Upper lobe of right lung (tissue), 1 donor: Measurements from ENCODE around the gene RAD51B. TPM values are rescaled to one million over a fixed set of nuclear protein-coding genes. Genes with fewer than 3 reads are reported as not detected.

Experiments
- ATAC-seq: fragments of 200-7000 bp; cut with Tn5 transposase; one replicate; pipeline ENCODE4 v1.9.1; 2020; ENCODE audit warnings: mild to moderate bottlenecking, moderate library complexity
- DNase-seq: peaks from one replicate; pipeline ENCODE4 v3.0.0-alpha.2; 2020
- H3K27ac ChIP-seq: fragments of 200-600 bp; one replicate; pipeline ENCODE4 v1.8.0; 2022
- H3K27me3 ChIP-seq: fragments of 200-600 bp; one replicate; pipeline ENCODE4 v1.8.0; 2022; ENCODE audit warnings: mild to moderate bottlenecking
- H3K36me3 ChIP-seq: fragments of 200-600 bp; one replicate; pipeline ENCODE4 v1.8.0; 2022
- H3K4me1 ChIP-seq: fragments of 200-600 bp; one replicate; pipeline ENCODE4 v1.8.0; 2022
- H3K4me3 ChIP-seq: fragments of 200-600 bp; one replicate; pipeline ENCODE4 v1.8.0; 2022; ENCODE audit warnings: mild to moderate bottlenecking
- H3K9me3 ChIP-seq: fragments of 200-600 bp; one replicate; pipeline ENCODE4 v1.8.0; 2022
- intact Hi-C: fragments of 100-400 bp; cut with DNase I; formaldehyde crosslinking; loops from one replicate; pipeline ENCODE4 v1.11.0; 2022
- total RNA-seq: library from RNA; stranded (reverse); fragmentation: NEBNext Ultra II Directional; extraction: Animal tissue kit (Norgen Biotek cat#: 25700); gene quantifications from one replicate; pipeline ENCODE4 v1.2.1, GENCODE V29; 2021
- TF ChIP-seq, protein P1 (sequence below): fragments of 200-600 bp; IDR thresholded peaks from one replicate; pipeline ENCODE4 v1.8.0; 2022; ENCODE audit warnings: antibody characterized with exemption
- donor health status: DM: no; HTN: yes; CAD: no; lungs with severe emphysema.

The RAD51B gene
- total RNA-seq, 1 donor from 2014 or later, result 11.5 TPM

DNA sequence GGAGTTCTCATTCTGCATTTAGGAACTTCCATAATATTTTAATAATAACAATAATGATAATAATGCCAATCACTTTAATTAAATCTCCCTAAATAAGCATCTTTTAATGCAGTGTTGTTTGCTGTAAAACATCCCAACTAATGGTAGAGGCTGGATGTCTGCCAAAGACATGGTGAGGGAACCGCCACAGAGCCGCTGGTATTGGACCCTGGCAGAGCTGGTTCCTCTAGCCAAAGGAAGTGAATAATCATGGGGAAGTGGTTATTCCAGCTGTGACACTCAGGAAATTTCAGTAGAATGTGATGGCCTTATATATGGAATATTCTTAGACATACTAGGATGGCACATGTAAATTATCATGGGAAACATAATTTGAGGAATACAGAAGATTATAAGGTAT is 490.0 kb downstream of the RAD51B start:
- Histone ChIP-seq H3K27ac (peak overlapping the region; percentile 21), H3K27me3 (no peaks in the 10 kb centered on the region), H3K36me3 (no peaks in the 10 kb centered on the region), H3K9me3 (no peaks in the 10 kb centered on the region), H3K4me1 (peaks cover 16% of the 10 kb centered on the region), H3K4me3 (no peak overlapping the region)
- TF ChIP-seq, protein P1, sequence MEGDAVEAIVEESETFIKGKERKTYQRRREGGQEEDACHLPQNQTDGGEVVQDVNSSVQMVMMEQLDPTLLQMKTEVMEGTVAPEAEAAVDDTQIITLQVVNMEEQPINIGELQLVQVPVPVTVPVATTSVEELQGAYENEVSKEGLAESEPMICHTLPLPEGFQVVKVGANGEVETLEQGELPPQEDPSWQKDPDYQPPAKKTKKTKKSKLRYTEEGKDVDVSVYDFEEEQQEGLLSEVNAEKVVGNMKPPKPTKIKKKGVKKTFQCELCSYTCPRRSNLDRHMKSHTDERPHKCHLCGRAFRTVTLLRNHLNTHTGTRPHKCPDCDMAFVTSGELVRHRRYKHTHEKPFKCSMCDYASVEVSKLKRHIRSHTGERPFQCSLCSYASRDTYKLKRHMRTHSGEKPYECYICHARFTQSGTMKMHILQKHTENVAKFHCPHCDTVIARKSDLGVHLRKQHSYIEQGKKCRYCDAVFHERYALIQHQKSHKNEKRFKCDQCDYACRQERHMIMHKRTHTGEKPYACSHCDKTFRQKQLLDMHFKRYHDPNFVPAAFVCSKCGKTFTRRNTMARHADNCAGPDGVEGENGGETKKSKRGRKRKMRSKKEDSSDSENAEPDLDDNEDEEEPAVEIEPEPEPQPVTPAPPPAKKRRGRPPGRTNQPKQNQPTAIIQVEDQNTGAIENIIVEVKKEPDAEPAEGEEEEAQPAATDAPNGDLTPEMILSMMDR, result no peak
- DNase-seq (no peak), ATAC-seq (peak; percentile 43)
- intact Hi-C loops, result no loop called here

DNA sequence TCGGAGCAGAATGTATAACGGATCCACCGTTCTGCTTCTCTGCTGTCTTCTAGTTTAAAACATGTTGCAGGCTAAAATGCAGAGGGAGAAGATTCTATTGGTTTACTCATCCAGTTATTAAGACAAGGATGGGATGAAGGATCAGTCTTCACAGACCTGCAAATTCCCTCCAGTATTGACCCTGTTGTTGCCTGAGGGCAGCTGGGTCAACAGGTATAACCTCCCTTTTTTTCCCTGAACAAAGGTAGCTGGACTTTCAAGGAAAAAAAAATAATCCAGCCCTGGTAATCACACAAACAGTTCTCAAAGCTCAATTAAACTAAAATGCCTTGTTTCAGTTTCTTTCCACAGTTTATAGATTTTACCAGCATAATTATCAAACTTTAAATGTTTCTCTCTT is 492.7 kb downstream of the RAD51B start:
- H3K27me3 ChIP-seq, result no peaks in the 10 kb centered on the region
- intact Hi-C loops, result no loop called here
- ATAC-seq, result no peak
- TF ChIP-seq, protein P1, result no peak
- peaks cover 16% of the 10 kb centered on the region for H3K4me1 ChIP-seq
- H3K9me3 ChIP-seq, result no peaks in the 10 kb centered on the region
- no peaks in the 10 kb centered on the region for H3K36me3 ChIP-seq
- H3K27ac ChIP-seq, result no peak overlapping the region
- no peak for DNase-seq
- no peak overlapping the region for H3K4me3 ChIP-seq

DNA sequence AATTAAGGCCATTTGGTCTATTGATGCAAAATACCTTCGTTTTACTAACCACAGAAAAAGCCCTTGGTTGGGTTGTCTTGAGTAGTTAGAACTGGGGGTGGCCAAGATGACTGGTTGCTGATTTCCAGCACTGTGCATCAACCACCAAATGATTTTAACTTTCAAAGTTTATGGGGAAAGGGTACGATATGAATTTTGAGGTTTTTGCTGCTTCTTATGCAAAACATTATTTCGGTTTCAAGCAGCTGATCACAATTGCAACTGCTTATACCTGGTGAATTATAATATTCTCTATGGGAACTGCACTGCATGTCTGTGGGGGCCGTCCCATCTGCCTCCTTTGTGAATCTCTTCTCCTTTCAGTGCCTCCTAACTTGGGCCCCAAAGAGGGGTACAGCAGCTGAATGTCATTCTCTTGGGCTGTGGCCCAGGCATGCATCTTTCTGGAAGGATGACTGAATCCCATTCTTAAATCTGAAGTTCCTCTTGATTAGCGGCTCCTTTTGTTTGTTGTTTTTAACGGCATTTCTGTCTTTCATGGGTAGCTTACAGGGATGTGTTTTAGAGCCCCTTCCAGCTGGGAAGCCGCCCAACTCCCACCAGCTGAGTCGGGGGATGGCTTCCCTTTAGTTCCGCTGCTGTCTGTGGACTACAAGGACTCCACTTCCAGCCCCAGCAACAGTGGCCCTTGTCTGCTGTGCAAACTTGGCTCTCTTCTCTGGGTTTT is 493.5 kb downstream of the RAD51B start:
- no peaks in the 10 kb centered on the region for H3K9me3 ChIP-seq
- TF ChIP-seq, protein P1, result no peak
- DNase-seq (no peak), ATAC-seq (no peak)
- intact Hi-C loops, result no loop called here
- no peaks in the 10 kb centered on the region for H3K27me3 ChIP-seq
- no peaks in the 10 kb centered on the region for H3K36me3 ChIP-seq
- no peak overlapping the region for H3K4me3 ChIP-seq
- H3K27ac ChIP-seq, result no peak overlapping the region
- peaks cover 12% of the 10 kb centered on the region for H3K4me1 ChIP-seq

DNA sequence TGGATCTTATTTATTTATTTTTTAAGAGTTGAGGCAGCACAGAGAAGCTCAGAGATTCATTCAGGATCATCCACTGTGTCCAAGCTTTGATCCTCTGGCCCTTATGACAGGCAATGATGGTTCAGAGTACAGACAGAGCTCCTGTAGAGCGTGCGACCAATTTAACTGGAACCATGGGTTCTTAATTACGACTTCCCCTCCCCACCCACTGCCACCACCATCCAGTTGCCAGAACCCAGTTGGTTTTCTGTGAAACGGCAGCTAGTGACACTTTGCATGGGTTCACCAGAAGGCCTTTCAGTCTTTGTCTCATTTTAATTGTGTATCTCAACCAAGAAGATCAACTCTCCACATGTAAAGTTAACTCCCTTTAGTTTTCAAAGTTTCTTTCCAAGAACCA is 495.1 kb downstream of the RAD51B start:
- intact Hi-C loops, result no loop called here

DNA sequence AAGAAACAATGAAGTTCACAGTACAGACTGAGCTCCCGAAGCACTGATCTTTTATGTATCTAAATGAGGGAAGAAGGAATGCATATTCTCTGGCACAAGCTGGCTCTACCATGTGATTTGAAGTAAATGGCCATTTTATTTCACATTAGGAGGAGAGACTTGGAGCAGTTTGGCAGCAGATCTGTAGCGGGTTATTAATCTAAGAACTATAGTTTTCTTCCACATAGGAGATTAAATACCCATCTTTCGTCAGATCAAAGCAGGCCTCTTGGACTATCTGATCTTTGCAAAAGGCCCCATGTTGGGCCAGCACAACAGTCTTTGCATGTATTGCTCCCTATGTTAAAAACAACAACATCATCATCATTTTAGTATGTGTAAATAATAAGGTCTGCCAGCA is 495.5 kb downstream of the RAD51B start:
- H3K27ac ChIP-seq, result no peak overlapping the region
- intact Hi-C loops, result no loop called here
- H3K36me3 ChIP-seq, result no peaks in the 10 kb centered on the region
- no peaks in the 10 kb centered on the region for H3K9me3 ChIP-seq
- ATAC-seq, result no peak
- no peak overlapping the region for H3K4me3 ChIP-seq
- no peaks in the 10 kb centered on the region for H3K4me1 ChIP-seq
- TF ChIP-seq, protein P1, result no peak
- DNase-seq, result no peak
- H3K27me3 ChIP-seq, result no peaks in the 10 kb centered on the region

More for the DNA sequence above, 495.1 kb downstream of the RAD51B start:
- Histone ChIP-seq H3K4me3 (no peak overlapping the region), H3K27me3 (no peaks in the 10 kb centered on the region), H3K4me1 (peaks cover under 1% of the 10 kb centered on the region), H3K9me3 (no peaks in the 10 kb centered on the region), H3K27ac (no peak overlapping the region), H3K36me3 (no peaks in the 10 kb centered on the region)
- DNase-seq (no peak), ATAC-seq (no peak)
- TF ChIP-seq, protein P1, result no peak
